GM12878 (cell line): ENCODE measurements around the gene PTPRN2. TPM values are rescaled to one million over a fixed set of nuclear protein-coding genes. Genes with fewer than 3 reads are reported as not detected.

Experiments used
- ATAC-seq: fragments of 200-7000 bp; cut with Tn5 transposase; 3 replicates; pipeline ENCODE4 v1.9.1; 2020; ENCODE audit warnings: mild to moderate bottlenecking, moderate library complexity
- BruUV-seq: library from RNA; stranded (reverse); fragments of 400-500 nt; replicated peaks from 2 replicates; lab custom pipeline; 2021; lab: Mats Ljungman, UMichigan
- CTCF ChIA-PET: fragments of 300-600 bp; sonication (Branson Sonifier 250); formaldehyde crosslinking; extraction: SDS; loops from one replicate; lab custom pipeline; 2021; ENCODE audit warnings: inconsistent platforms; lab: Yijun Ruan, JAX
- POLR2A ChIA-PET: fragments of 350-600 bp; formaldehyde crosslinking; extraction: SDS; loops from one replicate; lab custom pipeline; 2021; ENCODE audit warnings: inconsistent platforms; lab: Charles Lee
- RAD21 ChIA-PET: fragments of 300-600 bp; sonication (Branson Sonifier 250); formaldehyde crosslinking; loops from one replicate; lab custom pipeline; 2023; ENCODE audit warnings: antibody characterized with exemption; ENCODE audit not compliant: unreplicated experiment; lab: Charles Lee
- SMC1A ChIA-PET: fragments of 300-600 bp; sonication (Branson Sonifier 250); formaldehyde crosslinking; loops from one replicate; lab custom pipeline; 2023; ENCODE audit not compliant: unreplicated experiment, uncharacterized antibody; lab: Charles Lee
- DNase-seq: peaks from one replicate; pipeline ENCODE4 v3.0.0-alpha.2; 2011; ENCODE audit warnings: low read depth, low spot score
- FAIRE-seq: peaks from 3 replicates; lab custom pipeline; 2011; peaks lifted over from hg19 to GRCh38; lab: Jason Lieb, UNC
- H2AFZ ChIP-seq: 2 replicates; pipeline ENCODE4 v1.6.0; 2011; ENCODE audit warnings: low read depth, low read length, control low read depth; ENCODE audit not compliant: control insufficient read depth
- H3K27ac ChIP-seq: 2 replicates; pipeline ENCODE4 v1.5.1; 2011; ENCODE audit warnings: control low read depth; ENCODE audit not compliant: control insufficient read depth, insufficient read depth
- H3K27me3 ChIP-seq, 2 experiments: replicated peaks in 1 of 2; 2 replicates each; pipeline versions ENCODE4 v1.6.0 to v1.6.1; 2011; ENCODE audit warnings: low read length in 1 of 2; ENCODE audit not compliant: control insufficient read depth in 2 of 2, insufficient read depth in 2 of 2
- H3K36me3 ChIP-seq, 2 experiments: 2 replicates each; pipeline ENCODE4 v1.5.1; 2011; ENCODE audit warnings: low read length in 1 of 2; ENCODE audit not compliant: control insufficient read depth in 2 of 2, insufficient read depth in 2 of 2
- H3K4me1 ChIP-seq: 2 replicates; pipeline ENCODE4 v1.6.1; 2011; ENCODE audit warnings: mild to moderate bottlenecking, low read length, moderate library complexity, mixed read lengths; ENCODE audit not compliant: control insufficient read depth, insufficient read depth
- H3K4me2 ChIP-seq: 2 replicates; pipeline ENCODE4 v1.6.0; 2011; ENCODE audit warnings: control low read depth; ENCODE audit not compliant: control insufficient read depth, insufficient read depth
- H3K4me3 ChIP-seq: fragments of 200-600 bp; sonication (generic); 2 replicates; pipeline ENCODE4 v1.5.1; 2016
- H3K79me2 ChIP-seq: 2 replicates; pipeline ENCODE4 v1.6.0; 2011; ENCODE audit warnings: low read length; ENCODE audit not compliant: control insufficient read depth, insufficient read depth
- H3K9ac ChIP-seq: 2 replicates; pipeline ENCODE4 v1.8.0; 2011; ENCODE audit warnings: low read length, control low read depth, mixed read lengths; ENCODE audit not compliant: control insufficient read depth, insufficient read depth
- H3K9me3 ChIP-seq: replicated peaks from 3 replicates; pipeline ENCODE4 v1.5.1; 2011; ENCODE audit warnings: mild to moderate bottlenecking, low read length; ENCODE audit not compliant: control insufficient read depth, insufficient read depth
- H4K20me1 ChIP-seq: 2 replicates; pipeline ENCODE4 v1.6.0; 2011; ENCODE audit not compliant: control insufficient read depth, insufficient read depth
- FOXK2 ChIP-seq: fragments of 450-650 bp; IDR thresholded peaks from 2 replicates; pipeline ENCODE4 v1.6.1; 2017; ENCODE audit warnings: mild to moderate bottlenecking, moderate library complexity
- HCFC1 ChIP-seq: fragments of 150-350 bp; IDR thresholded peaks from 2 replicates; pipeline ENCODE4 v1.6.1; 2014; ENCODE audit warnings: low read length
- POLR2AphosphoS2 ChIP-seq: IDR thresholded peaks from 2 replicates; pipeline ENCODE4 v1.6.1; 2011; ENCODE audit warnings: low read depth, mild to moderate bottlenecking, low read length, improper control_type of control experiment, moderate library complexity
- POU2F2 ChIP-seq: IDR thresholded peaks from 3 replicates; pipeline ENCODE4 v1.6.1; 2011; ENCODE audit warnings: low read depth, mild to moderate bottlenecking, low read length, borderline replicate concordance
- SREBF2 ChIP-seq: IDR thresholded peaks from 2 replicates; pipeline ENCODE4 v1.6.1; 2012; ENCODE audit warnings: mild to moderate bottlenecking, low read length
- SUZ12 ChIP-seq: fragments of 200-600 bp; sonication (generic); IDR thresholded peaks from one replicate; pipeline ENCODE4 v1.6.1; 2018; ENCODE audit warnings: antibody characterized with exemption, mild to moderate bottlenecking; ENCODE audit not compliant: unreplicated experiment
- TAF1 ChIP-seq: IDR thresholded peaks from 2 replicates; pipeline ENCODE4 v1.6.1; 2011; ENCODE audit warnings: mild to moderate bottlenecking, low read depth, low read length, borderline replicate concordance
- WRNIP1 ChIP-seq: IDR thresholded peaks from 2 replicates; pipeline ENCODE4 v1.6.1; 2011; ENCODE audit warnings: low read depth, low read length, improper control_type of control experiment, borderline replicate concordance
- ZNF687 ChIP-seq: fragments of 450-650 bp; IDR thresholded peaks from 2 replicates; pipeline ENCODE4 v1.6.1; 2017; ENCODE audit warnings: mild to moderate bottlenecking, moderate library complexity
- WGBS: methylation state at CpG from one replicate; pipeline ENCODE4 v1.1.6; 2016; ENCODE audit warnings: low lambda C conversion rate; ENCODE audit not compliant: insufficient replicate concordance, insufficient coverage; ENCODE audit errors: missing lambda C conversion rate; 5-methylcytosine and 5-hydroxymethylcytosine counted together
- in situ Hi-C: fragments of 300-500 bp; cut with MboI; formaldehyde crosslinking; loops from 9 replicates; pipeline ENCODE4 v1.14.3; 2018; ENCODE audit warnings: mixed read lengths
- intact Hi-C: fragments of 100-400 bp; cut with micrococcal nuclease; formaldehyde crosslinking; loops from one replicate; pipeline ENCODE4 v1.14.2; 2022; ENCODE audit not compliant: unreplicated experiment
- polyA plus RNA-seq, 11 experiments: library from polyadenylated mRNA; depleted of rRNA in 4 of 11; unstranded in 6 of 11; stranded (reverse) in 5 of 11; fragments of >200 nt; fragmentation: Nextera tagmentation in 4 of 11; fragmentation: Illumina TruSeq in 1 of 11; extraction: Ambion mirVana in 4 of 11; extraction: Trizol in 1 of 11; gene quantifications; 1 replicate in 1 of 11; 2 replicates in 10 of 11; pipeline versions ENCODE4 v1.2.1 to v1.2.3, GENCODE V29; 2011 to 2016; ENCODE audit warnings: inconsistent platforms in 2 of 11, missing spikeins in 2 of 11, low read depth in 1 of 11
- total RNA-seq, 4 experiments: library from RNA; depleted of rRNA in 3 of 4; stranded (reverse); fragments of >200 nt in 3 of 4; fragmentation: Illumina TruSeq in 1 of 4; extraction: Trizol in 1 of 4; gene quantifications; 2 replicates each; pipeline versions ENCODE4 v1.2.1 to v1.2.3, GENCODE V29; 2013 to 2021

PTPRN2 gene
- total and polyA plus RNA-seq, 10 of the 15 experiments (the other 5 are each of a cell fraction or from before 2014, with no cell fraction given) = 5.4 TPM; not detected in 9

GRCh38 chr7:158530800-158531609 lies 56.6 kb downstream of the PTPRN2 start:
- ChIA-PET POLR2A (no interaction called here), CTCF (no interaction called here), RAD21 (no interaction called here), SMC1A (no interaction called here)
- H3K79me2 ChIP-seq = no peaks in the 10 kb centered on the region
- H3K4me2 ChIP-seq = no peak overlapping the region
- H2AFZ ChIP-seq = no peak overlapping the region
- 34% methylated on average over 24 of the region's 24 CpGs for WGBS
- H3K9me3 ChIP-seq = no peaks in the 10 kb centered on the region; the same call in 2 of the 3 replicates
- FAIRE-seq (no peak), ATAC-seq (no peak), DNase-seq (no peak)
- BruUV-seq = no TSS peak
- no peak overlapping the region for H3K9ac ChIP-seq
- in situ Hi-C loops = no loop called here
- no peaks in the 10 kb centered on the region for H3K36me3 ChIP-seq
- no peak overlapping the region for H3K27ac ChIP-seq
- H3K4me1 ChIP-seq = no peaks in the 10 kb centered on the region
- intact Hi-C loops = no loop called here
- H3K4me3 ChIP-seq = no peak overlapping the region
- no peaks in the 10 kb centered on the region for H3K27me3 ChIP-seq
- TF ChIP-seq FOXK2 (no peak), POLR2AphosphoS2 (no peak), TAF1 (no peak), ZNF687 (no peak), POU2F2 (no peak), SUZ12 (no peak), WRNIP1 (no peak), SREBF2 (no peak), HCFC1 (no peak)
- no peaks in the 10 kb centered on the region for H4K20me1 ChIP-seq
